A549 (cell line): ENCODE results near the gene HDDC2. TPM values are rescaled to one million over a fixed set of nuclear protein-coding genes. Genes with fewer than 3 reads are reported as not detected.

Experiments
- ATAC-seq, 2 experiments: fragments of 200-7000 bp in 1 of 2; fragments of >200 bp in 1 of 2; cut with Nextera tagmentation in 1 of 2; cut with Tn5 transposase in 1 of 2; 3 replicates each; pipeline versions ENCODE4 v1.8.0 to v1.9.1; 2018 to 2020; ENCODE audit warnings: mild to moderate bottlenecking in 1 of 2, moderate library complexity in 1 of 2
- CTCF ChIA-PET: fragments of 300-600 bp; sonication (Branson Sonifier 250); formaldehyde crosslinking; extraction: SDS; loops from one replicate; lab custom pipeline; 2021; ENCODE audit warnings: antibody characterized with exemption, inconsistent platforms; lab: Yijun Ruan, JAX
- POLR2A ChIA-PET: fragments of 350-600 bp; formaldehyde crosslinking; extraction: SDS; loops from one replicate; lab custom pipeline; 2021; ENCODE audit warnings: antibody characterized with exemption, inconsistent platforms; lab: Yijun Ruan, JAX
- DNase-seq, 2 experiments: peaks; one replicate each; pipeline versions ENCODE4 v3.0.0 to v3.0.0-alpha.2; 2011 to 2016; ENCODE audit warnings: low read depth in 1 of 2, low spot score in 1 of 2
- FAIRE-seq: peaks from 2 replicates; lab custom pipeline; 2011; peaks lifted over from hg19 to GRCh38; lab: Jason Lieb, UNC
- H3K27ac ChIP-seq, 2 experiments: fragments of >200 bp; sonication (Bioruptor Twin); formaldehyde crosslinking; 3 replicates each; pipeline ENCODE4 v1.5.1; 2016 to 2017
- H3K4me1 ChIP-seq: fragments of >200 bp; sonication (Bioruptor Twin); formaldehyde crosslinking; 3 replicates; pipeline ENCODE4 v1.6.1; 2016
- H3K4me2 ChIP-seq: fragments of >200 bp; sonication (Bioruptor Twin); formaldehyde crosslinking; 3 replicates; pipeline ENCODE4 v1.6.1; 2016
- H3K4me3 ChIP-seq: fragments of >200 bp; sonication (Bioruptor Twin); formaldehyde crosslinking; 3 replicates; pipeline ENCODE4 v1.5.1; 2016
- H3K9me3 ChIP-seq: fragments of >200 bp; sonication (Bioruptor Twin); formaldehyde crosslinking; 3 replicates; pipeline ENCODE4 v1.6.1; 2016
- CBX2 ChIP-seq: fragments of 200-600 bp; sonication (generic); IDR thresholded peaks from 2 replicates; pipeline ENCODE4 v1.6.1; 2016; ENCODE audit warnings: low read depth, mild to moderate bottlenecking, borderline replicate concordance
- CHD2 ChIP-seq: fragments of 150-350 bp; IDR thresholded peaks from 2 replicates; pipeline ENCODE4 v1.6.1; 2014; ENCODE audit warnings: low read length; ENCODE audit not compliant: partially characterized antibody
- EHF ChIP-seq: fragments of 250-450 bp; sonication (Bioruptor Pico); IDR thresholded peaks from 2 replicates; pipeline ENCODE4 v1.5.0; 2020; ENCODE audit warnings: mild to moderate bottlenecking
- EHMT2 ChIP-seq: fragments of 200-600 bp; sonication (generic); IDR thresholded peaks from 2 replicates; pipeline ENCODE4 v1.6.1; 2016; ENCODE audit warnings: antibody characterized with exemption, low read depth, mild to moderate bottlenecking, moderate library complexity
- ESRRA ChIP-seq: fragments of 150-350 bp; IDR thresholded peaks from 2 replicates; pipeline ENCODE4 v1.6.1; 2014; ENCODE audit warnings: mild to moderate bottlenecking, low read length, borderline replicate concordance
- FOSB ChIP-seq: fragments of 250-450 bp; sonication (Bioruptor Pico); IDR thresholded peaks from 2 replicates; pipeline ENCODE4 v1.5.0; 2020; ENCODE audit warnings: mild to moderate bottlenecking, moderate library complexity
- FOSL2 ChIP-seq, 2 experiments: fragments of 450-650 bp in 1 of 2; fragments of >200 bp in 1 of 2; sonication (Bioruptor Twin) in 1 of 2; formaldehyde crosslinking; IDR thresholded peaks; 2 replicates each; pipeline versions ENCODE4 v1.5.0 to v1.6.1; 2016 to 2020; ENCODE audit warnings: mild to moderate bottlenecking in 1 of 2, moderate library complexity in 1 of 2
- GATA3 ChIP-seq: IDR thresholded peaks from 2 replicates; pipeline ENCODE4 v1.6.1; 2012; ENCODE audit warnings: borderline replicate concordance
- HOXB13 ChIP-seq: fragments of 250-450 bp; sonication (Bioruptor Pico); IDR thresholded peaks from 2 replicates; pipeline ENCODE4 v1.5.0; 2020; ENCODE audit warnings: low read depth, mild to moderate bottlenecking, moderate library complexity
- HOXB5 ChIP-seq: fragments of 250-450 bp; sonication (Bioruptor Pico); IDR thresholded peaks from 2 replicates; pipeline ENCODE4 v1.5.0; 2020; ENCODE audit warnings: mild to moderate bottlenecking, moderate library complexity
- JUN ChIP-seq, 2 experiments: fragments of >200 bp; sonication (Bioruptor Twin); formaldehyde crosslinking; IDR thresholded peaks; 2 replicates in 1 of 2; 3 replicates in 1 of 2; pipeline ENCODE4 v1.6.1; 2016 to 2017
- KDM1A ChIP-seq: fragments of 200-600 bp; sonication (generic); IDR thresholded peaks from 2 replicates; pipeline ENCODE4 v1.6.1; 2016; ENCODE audit warnings: low read depth, mild to moderate bottlenecking
- PHF8 ChIP-seq: fragments of 200-600 bp; sonication (generic); IDR thresholded peaks from 2 replicates; pipeline ENCODE4 v1.6.1; 2016; ENCODE audit warnings: low read depth, mild to moderate bottlenecking, antibody characterized with exemption, moderate library complexity, borderline replicate concordance
- POLR2A ChIP-seq: IDR thresholded peaks from 2 replicates; pipeline ENCODE4 v1.6.1; 2012; ENCODE audit warnings: mild to moderate bottlenecking, low read length
- RAD21 ChIP-seq, 2 experiments: fragments of >200 bp in 1 of 2; sonication (Bioruptor Twin) in 1 of 2; formaldehyde crosslinking in 1 of 2; IDR thresholded peaks in 1 of 2; conservative IDR thresholded peaks in 1 of 2; 2 replicates in 1 of 2; 3 replicates in 1 of 2; pipeline ENCODE4 v1.6.1; 2012 to 2018; ENCODE audit warnings: inconsistent platforms in 1 of 2
- RFX5 ChIP-seq: fragments of 450-650 bp; IDR thresholded peaks from 2 replicates; pipeline ENCODE4 v1.7.1; 2014; ENCODE audit warnings: antibody characterized with exemption, mild to moderate bottlenecking, moderate library complexity
- WGBS: methylation state at CpG from one replicate; pipeline ENCODE4 v1.1.6; 2017; ENCODE audit errors: missing lambda C conversion rate; 5-methylcytosine and 5-hydroxymethylcytosine counted together
- polyA plus RNA-seq, 4 experiments: library from polyadenylated mRNA; depleted of rRNA in 3 of 4; stranded (reverse); fragments of >200 nt; fragmentation: RNase III in 1 of 4; extraction: RNeasy Plus Mini Kit Qiagen cat#74134 plus additional on column Dnase treatment in 1 of 4; gene quantifications; 2 replicates in 3 of 4; 3 replicates in 1 of 4; pipeline ENCODE4 v1.2.3, GENCODE V29; 2011 to 2017
- TF ChIP-seq, protein P1 (sequence below): fragments of 250-450 bp; sonication (Bioruptor Pico); IDR thresholded peaks from 2 replicates; pipeline ENCODE4 v1.5.0; 2020; ENCODE audit warnings: low read depth, mild to moderate bottlenecking, moderate library complexity
- TF ChIP-seq, protein P2 (sequence below): fragments of 200-600 bp; sonication (generic); IDR thresholded peaks from 2 replicates; pipeline ENCODE4 v1.6.1; 2016; ENCODE audit warnings: antibody characterized with exemption, mild to moderate bottlenecking, moderate library complexity
- TF ChIP-seq, protein P3 (sequence below): fragments of 450-650 bp; IDR thresholded peaks from 2 replicates; pipeline ENCODE4 v1.6.1; 2014; ENCODE audit warnings: antibody characterized with exemption
- TF ChIP-seq, protein P4 (sequence below): fragments of >200 bp; sonication (Bioruptor Twin); formaldehyde crosslinking; IDR thresholded peaks from 3 replicates; pipeline ENCODE4 v1.5.1; 2016
- TF ChIP-seq, protein P5 (sequence below): fragments of 250-450 bp; sonication (Bioruptor Pico); IDR thresholded peaks from 2 replicates; pipeline ENCODE4 v1.5.0; 2021; ENCODE audit warnings: mild to moderate bottlenecking, moderate library complexity, borderline replicate concordance

The HDDC2 gene
- polyA plus RNA-seq, 2 of the 4 experiments (the other 2 are of a cell fraction) = 107 to 216 TPM

DNA sequence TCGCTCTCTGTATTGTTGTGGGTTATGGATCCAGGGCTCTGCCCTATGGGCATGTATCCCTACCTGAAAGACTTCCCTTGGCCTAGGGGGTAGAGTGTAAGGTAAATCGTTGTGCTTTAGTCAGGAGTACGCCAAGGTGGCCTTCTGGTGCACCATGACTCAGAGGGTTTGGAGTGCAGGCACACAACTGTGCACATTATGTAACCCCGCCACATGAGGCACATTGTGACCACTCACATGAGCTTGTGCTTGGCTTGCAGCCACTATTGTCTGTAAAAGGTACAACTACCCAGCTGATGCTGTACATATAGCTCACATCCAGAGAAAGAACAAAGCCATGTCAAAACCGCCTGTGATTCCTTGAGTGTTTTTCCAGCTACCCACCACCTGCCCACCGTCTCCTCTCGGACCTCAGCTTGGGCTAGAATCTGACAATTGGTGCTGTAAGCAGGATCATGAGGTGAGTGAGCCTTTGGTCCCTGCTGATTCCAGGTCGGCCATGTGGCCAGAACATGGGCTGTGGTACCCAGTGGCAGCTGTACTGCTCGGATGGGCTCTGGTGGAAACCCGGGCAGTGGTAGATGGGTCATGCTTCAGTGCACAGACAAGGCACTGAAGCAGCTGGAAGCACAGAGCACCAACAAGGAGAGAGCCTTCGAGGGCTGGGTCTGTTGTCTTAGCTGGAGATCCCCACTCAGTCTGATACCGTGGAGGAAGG lies 33.8 kb downstream of the HDDC2 start:
- ATAC-seq (peak in 1 of 2 experiments; percentile 30; a peak in 1 of 6 replicates), DNase-seq (no peak), FAIRE-seq (no peak)
- ChIA-PET CTCF (interaction anchor here (0.9 to 1.9 kb wide), 4 partner anchors 9 to 114 kb away, joined by 3 to 6 read pairs (median 4); partner anchors contain the start of gene TPD52L1), POLR2A (interaction anchor here (0.6 kb wide), 1 partner anchor 66 kb away, joined by 3 read pairs; no protein-coding TSS in a partner anchor)
- Histone ChIP-seq H3K4me2 (no peak overlapping the region), H3K4me1 (no peaks in the 10 kb centered on the region), H3K9me3 (no peaks in the 10 kb centered on the region), H3K27ac (peak overlapping the region in 1 of 2 experiments; percentile 46; a peak in 1 of 6 replicates), H3K4me3 (no peak overlapping the region)
- WGBS = 94% methylated on average over 10 of the region's 12 CpGs
- TF ChIP-seq EHMT2 (no peak), ESRRA (no peak), CHD2 (no peak), KDM1A (no peak), POLR2A (no peak), CBX2 (no peak), RAD21 (conservative IDR thresholded peaks at IDR 0.05 in 1 of 2, IDR thresholded peaks at IDR 0.05 in 1 of 2) (no peak), EHF (CRISPR knock-in tag) (no peak), GATA3 (no peak), FOSB (CRISPR knock-in tag) (no peak)
- TF ChIP-seq, protein P1, sequence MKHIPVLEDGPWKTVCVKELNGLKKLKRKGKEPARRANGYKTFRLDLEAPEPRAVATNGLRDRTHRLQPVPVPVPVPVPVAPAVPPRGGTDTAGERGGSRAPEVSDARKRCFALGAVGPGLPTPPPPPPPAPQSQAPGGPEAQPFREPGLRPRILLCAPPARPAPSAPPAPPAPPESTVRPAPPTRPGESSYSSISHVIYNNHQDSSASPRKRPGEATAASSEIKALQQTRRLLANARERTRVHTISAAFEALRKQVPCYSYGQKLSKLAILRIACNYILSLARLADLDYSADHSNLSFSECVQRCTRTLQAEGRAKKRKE (CRISPR knock-in tag) = no peak
- TF ChIP-seq, protein P2, sequence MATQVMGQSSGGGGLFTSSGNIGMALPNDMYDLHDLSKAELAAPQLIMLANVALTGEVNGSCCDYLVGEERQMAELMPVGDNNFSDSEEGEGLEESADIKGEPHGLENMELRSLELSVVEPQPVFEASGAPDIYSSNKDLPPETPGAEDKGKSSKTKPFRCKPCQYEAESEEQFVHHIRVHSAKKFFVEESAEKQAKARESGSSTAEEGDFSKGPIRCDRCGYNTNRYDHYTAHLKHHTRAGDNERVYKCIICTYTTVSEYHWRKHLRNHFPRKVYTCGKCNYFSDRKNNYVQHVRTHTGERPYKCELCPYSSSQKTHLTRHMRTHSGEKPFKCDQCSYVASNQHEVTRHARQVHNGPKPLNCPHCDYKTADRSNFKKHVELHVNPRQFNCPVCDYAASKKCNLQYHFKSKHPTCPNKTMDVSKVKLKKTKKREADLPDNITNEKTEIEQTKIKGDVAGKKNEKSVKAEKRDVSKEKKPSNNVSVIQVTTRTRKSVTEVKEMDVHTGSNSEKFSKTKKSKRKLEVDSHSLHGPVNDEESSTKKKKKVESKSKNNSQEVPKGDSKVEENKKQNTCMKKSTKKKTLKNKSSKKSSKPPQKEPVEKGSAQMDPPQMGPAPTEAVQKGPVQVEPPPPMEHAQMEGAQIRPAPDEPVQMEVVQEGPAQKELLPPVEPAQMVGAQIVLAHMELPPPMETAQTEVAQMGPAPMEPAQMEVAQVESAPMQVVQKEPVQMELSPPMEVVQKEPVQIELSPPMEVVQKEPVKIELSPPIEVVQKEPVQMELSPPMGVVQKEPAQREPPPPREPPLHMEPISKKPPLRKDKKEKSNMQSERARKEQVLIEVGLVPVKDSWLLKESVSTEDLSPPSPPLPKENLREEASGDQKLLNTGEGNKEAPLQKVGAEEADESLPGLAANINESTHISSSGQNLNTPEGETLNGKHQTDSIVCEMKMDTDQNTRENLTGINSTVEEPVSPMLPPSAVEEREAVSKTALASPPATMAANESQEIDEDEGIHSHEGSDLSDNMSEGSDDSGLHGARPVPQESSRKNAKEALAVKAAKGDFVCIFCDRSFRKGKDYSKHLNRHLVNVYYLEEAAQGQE = no peak
- TF ChIP-seq, protein P3, sequence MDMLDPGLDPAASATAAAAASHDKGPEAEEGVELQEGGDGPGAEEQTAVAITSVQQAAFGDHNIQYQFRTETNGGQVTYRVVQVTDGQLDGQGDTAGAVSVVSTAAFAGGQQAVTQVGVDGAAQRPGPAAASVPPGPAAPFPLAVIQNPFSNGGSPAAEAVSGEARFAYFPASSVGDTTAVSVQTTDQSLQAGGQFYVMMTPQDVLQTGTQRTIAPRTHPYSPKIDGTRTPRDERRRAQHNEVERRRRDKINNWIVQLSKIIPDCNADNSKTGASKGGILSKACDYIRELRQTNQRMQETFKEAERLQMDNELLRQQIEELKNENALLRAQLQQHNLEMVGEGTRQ = no peak

DNA sequence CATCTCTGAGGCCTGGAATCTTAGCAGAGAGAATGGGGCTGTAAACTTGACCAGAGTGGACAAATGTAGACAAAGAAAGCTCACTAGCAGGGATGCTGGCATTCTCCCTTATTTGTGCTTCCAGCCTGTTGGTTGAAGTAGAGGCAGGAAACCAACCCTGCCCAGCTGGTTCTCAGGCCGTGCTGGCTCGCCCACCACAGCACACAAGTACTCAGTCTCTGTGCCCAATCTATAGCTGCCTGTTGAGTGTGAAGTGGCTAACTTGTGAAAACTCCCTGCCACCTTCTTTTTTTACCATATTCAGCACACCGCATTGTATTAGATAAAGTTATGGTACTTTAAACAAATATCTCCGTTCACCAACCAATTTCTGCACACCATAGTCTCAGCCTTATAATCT lies 37.3 kb downstream of the HDDC2 start:
- ATAC-seq (no peak), FAIRE-seq (no peak), DNase-seq (no peak)
- ChIA-PET CTCF (no interaction called here), POLR2A (no interaction called here)
- Histone ChIP-seq H3K4me1 (no peaks in the 10 kb centered on the region), H3K27ac (no peak overlapping the region), H3K4me2 (no peak overlapping the region), H3K4me3 (no peak overlapping the region), H3K9me3 (no peaks in the 10 kb centered on the region)
- WGBS = 79% methylated on average over 3 of the region's 4 CpGs
- no peak for TF ChIP-seq RAD21 (conservative IDR thresholded peaks at IDR 0.05 in 1 of 2, IDR thresholded peaks at IDR 0.05 in 1 of 2)
- TF ChIP-seq PHF8 = no peak
- TF ChIP-seq, protein P4, sequence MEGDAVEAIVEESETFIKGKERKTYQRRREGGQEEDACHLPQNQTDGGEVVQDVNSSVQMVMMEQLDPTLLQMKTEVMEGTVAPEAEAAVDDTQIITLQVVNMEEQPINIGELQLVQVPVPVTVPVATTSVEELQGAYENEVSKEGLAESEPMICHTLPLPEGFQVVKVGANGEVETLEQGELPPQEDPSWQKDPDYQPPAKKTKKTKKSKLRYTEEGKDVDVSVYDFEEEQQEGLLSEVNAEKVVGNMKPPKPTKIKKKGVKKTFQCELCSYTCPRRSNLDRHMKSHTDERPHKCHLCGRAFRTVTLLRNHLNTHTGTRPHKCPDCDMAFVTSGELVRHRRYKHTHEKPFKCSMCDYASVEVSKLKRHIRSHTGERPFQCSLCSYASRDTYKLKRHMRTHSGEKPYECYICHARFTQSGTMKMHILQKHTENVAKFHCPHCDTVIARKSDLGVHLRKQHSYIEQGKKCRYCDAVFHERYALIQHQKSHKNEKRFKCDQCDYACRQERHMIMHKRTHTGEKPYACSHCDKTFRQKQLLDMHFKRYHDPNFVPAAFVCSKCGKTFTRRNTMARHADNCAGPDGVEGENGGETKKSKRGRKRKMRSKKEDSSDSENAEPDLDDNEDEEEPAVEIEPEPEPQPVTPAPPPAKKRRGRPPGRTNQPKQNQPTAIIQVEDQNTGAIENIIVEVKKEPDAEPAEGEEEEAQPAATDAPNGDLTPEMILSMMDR = no peak
- TF ChIP-seq JUN (IDR thresholded peaks at IDR 0.05) = no peak
- no peak for TF ChIP-seq HOXB5 (CRISPR knock-in tag)
- TF ChIP-seq, protein P2 = no peak
- TF ChIP-seq, protein P5, sequence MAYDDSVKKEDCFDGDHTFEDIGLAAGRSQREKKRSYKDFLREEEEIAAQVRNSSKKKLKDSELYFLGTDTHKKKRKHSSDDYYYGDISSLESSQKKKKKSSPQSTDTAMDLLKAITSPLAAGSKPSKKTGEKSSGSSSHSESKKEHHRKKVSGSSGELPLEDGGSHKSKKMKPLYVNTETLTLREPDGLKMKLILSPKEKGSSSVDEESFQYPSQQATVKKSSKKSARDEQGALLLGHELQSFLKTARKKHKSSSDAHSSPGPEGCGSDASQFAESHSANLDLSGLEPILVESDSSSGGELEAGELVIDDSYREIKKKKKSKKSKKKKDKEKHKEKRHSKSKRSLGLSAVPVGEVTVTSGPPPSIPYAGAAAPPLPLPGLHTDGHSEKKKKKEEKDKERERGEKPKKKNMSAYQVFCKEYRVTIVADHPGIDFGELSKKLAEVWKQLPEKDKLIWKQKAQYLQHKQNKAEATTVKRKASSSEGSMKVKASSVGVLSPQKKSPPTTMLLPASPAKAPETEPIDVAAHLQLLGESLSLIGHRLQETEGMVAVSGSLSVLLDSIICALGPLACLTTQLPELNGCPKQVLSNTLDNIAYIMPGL = no peak
- TF ChIP-seq FOSL2 (IDR thresholded peaks at IDR 0.05) = no peak
- TF ChIP-seq FOSL2 (CRISPR knock-in tag; IDR thresholded peaks at IDR 0.05) = no peak
- TF ChIP-seq EHF (CRISPR knock-in tag) = no peak
- TF ChIP-seq RFX5 = no peak
- TF ChIP-seq ESRRA = no peak
- no peak for TF ChIP-seq HOXB13 (CRISPR knock-in tag)
